Measurements from ENCODE around the gene CD99. TPM values are rescaled to one million over a fixed set of nuclear protein-coding genes. Genes with fewer than 3 reads are reported as not detected.

The CD99 gene
- total RNA-seq, 4 donors from 2014 or later = 167 to 213 (median 179) TPM

DNA sequence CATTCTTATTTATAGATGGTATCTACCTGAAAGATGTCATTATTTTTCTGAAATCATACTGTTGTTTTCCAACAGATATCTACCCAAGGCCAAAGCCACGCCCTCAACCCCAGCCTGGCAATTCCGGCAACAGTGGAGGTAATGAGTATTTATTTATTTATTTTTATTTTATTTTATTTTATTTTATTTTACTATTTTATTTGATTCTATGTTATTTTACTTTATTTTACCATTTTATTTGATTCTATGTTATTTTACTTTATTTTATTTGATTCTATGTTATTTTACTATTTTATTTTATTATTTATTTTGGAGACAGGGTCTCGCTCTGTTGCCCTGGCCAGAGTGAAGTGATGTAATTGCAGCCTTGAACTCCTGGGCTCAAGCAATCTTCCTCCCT lies 98.5 kb downstream of the CD99 start:
- intact Hi-C loops (cut with DNase I) = no loop called here
- H3K36me3 ChIP-seq = no peaks in the 10 kb centered on the region
- H3K4me1 ChIP-seq = no peaks in the 10 kb centered on the region
- TF ChIP-seq POLR2A (IDR thresholded peaks at IDR 0.05) = no peak
- TF ChIP-seq, protein P1, sequence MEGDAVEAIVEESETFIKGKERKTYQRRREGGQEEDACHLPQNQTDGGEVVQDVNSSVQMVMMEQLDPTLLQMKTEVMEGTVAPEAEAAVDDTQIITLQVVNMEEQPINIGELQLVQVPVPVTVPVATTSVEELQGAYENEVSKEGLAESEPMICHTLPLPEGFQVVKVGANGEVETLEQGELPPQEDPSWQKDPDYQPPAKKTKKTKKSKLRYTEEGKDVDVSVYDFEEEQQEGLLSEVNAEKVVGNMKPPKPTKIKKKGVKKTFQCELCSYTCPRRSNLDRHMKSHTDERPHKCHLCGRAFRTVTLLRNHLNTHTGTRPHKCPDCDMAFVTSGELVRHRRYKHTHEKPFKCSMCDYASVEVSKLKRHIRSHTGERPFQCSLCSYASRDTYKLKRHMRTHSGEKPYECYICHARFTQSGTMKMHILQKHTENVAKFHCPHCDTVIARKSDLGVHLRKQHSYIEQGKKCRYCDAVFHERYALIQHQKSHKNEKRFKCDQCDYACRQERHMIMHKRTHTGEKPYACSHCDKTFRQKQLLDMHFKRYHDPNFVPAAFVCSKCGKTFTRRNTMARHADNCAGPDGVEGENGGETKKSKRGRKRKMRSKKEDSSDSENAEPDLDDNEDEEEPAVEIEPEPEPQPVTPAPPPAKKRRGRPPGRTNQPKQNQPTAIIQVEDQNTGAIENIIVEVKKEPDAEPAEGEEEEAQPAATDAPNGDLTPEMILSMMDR (IDR thresholded peaks at IDR 0.05) = no peak
- H3K9me3 ChIP-seq = no peaks in the 10 kb centered on the region
- no peak overlapping the region for H3K4me3 ChIP-seq (replicated peaks in 1 of 3)
- 94 to 96% methylated on average over 3 of the region's 3 CpGs for WGBS, 2 donors
- no peaks in the 10 kb centered on the region for H3K27me3 ChIP-seq
- no peak overlapping the region for H3K27ac ChIP-seq
- DNase-seq = no peak

Other genes starting within 250 kb of the CD99 start
- 10 to 100 TPM; 19.9 to 36.5 (median 24.2) TPM for gene DHRSX, start 190.3 kb upstream of the CD99 start, total RNA-seq
- gene ZBED1, start 190.3 kb upstream of the CD99 start, total RNA-seq = 10 to 100 TPM; 32.4 to 48.6 (median 45.2) TPM
- gene XG, start 60.7 kb downstream of the CD99 start, total RNA-seq = 1 to 10 TPM in 2 of 4 donors, under 1 TPM in 2; 0.68 to 4.7 (median 2.4) TPM
- gene GYG2, start 137.6 kb downstream of the CD99 start, total RNA-seq = 1 to 10 TPM in 2 of 4 donors, under 1 TPM in 2; 0.89 to 6.6 (median 2.1) TPM
- 10 to 100 TPM; 39.1 to 66.3 (median 53.0) TPM for gene ARSD, start 238.0 kb downstream of the CD99 start, total RNA-seq